HCT116 (cell line): ENCODE results near the gene SEC61A1. TPM values are rescaled to one million over a fixed set of nuclear protein-coding genes. Genes with fewer than 3 reads are reported as not detected.

Source experiments
- ATAC-seq: fragments of 200-7000 bp; cut with Tn5 transposase; 2 replicates; pipeline ENCODE4 v1.9.1; 2020; ENCODE audit warnings: mild to moderate bottlenecking, moderate library complexity
- BruUV-seq: library from RNA; stranded (reverse); fragments of 400-500 nt; replicated peaks from 2 replicates; lab custom pipeline; 2021; lab: Mats Ljungman, UMichigan
- CTCF ChIA-PET: fragments of 300-600 bp; sonication (Branson Sonifier 250); formaldehyde crosslinking; loops from one replicate; lab custom pipeline; 2021; ENCODE audit warnings: antibody characterized with exemption; lab: Charles Lee
- POLR2A ChIA-PET: fragments of 300-600, 350-600 bp; sonication (Branson Sonifier 250); formaldehyde crosslinking; loops from one replicate; lab custom pipeline; 2021; ENCODE audit warnings: antibody characterized with exemption; lab: Charles Lee
- RAD21 ChIA-PET, 2 experiments: fragments of 300-600 bp; sonication (Branson Sonifier 250); formaldehyde crosslinking; loops; one replicate each; lab custom pipeline; 2023; ENCODE audit warnings: low total read pairs in 2 of 2; ENCODE audit not compliant: uncharacterized antibody in 2 of 2, unreplicated experiment in 2 of 2, low non-redundant PET in 1 of 2; lab: Charles Lee
- DNase-seq: peaks from one replicate; pipeline ENCODE4 v3.0.0-alpha.2; 2010; ENCODE audit warnings: low read depth, low spot score
- H2AFZ ChIP-seq: fragments of 200-600 bp; shearing (Covaris generic), sonication (generic); 2 replicates; pipeline ENCODE4 v1.6.1; 2017; ENCODE audit warnings: low read depth, mixed run types, mixed read lengths, antibody characterized with exemption, low read length; ENCODE audit not compliant: poor library complexity, severe bottlenecking
- H3K27ac ChIP-seq: 2 replicates; pipeline ENCODE4 v1.5.1; 2012; ENCODE audit warnings: low read depth, low read length
- H3K27me3 ChIP-seq: fragments of 200-600 bp; sonication (generic); 2 replicates; pipeline ENCODE4 v1.6.1; 2016; ENCODE audit warnings: mixed run types, low read length, mixed read lengths; ENCODE audit not compliant: insufficient read depth
- H3K36me3 ChIP-seq, 2 experiments: fragments of 200-500 bp in 1 of 2; fragments of 200-600 bp in 1 of 2; sonication (Bioruptor generic) in 1 of 2; sonication (generic) in 1 of 2; 2 replicates each; pipeline versions ENCODE4 v1.5.1 to v1.6.1; 2014 to 2016; ENCODE audit warnings: low read length in 2 of 2, inconsistent platforms in 1 of 2, mixed read lengths in 1 of 2, mixed run types in 1 of 2; ENCODE audit not compliant: insufficient read depth in 2 of 2, control insufficient read depth in 1 of 2
- H3K4me1 ChIP-seq, 2 experiments: fragments of 200-600 bp in 1 of 2; sonication (generic) in 1 of 2; 2 replicates each; pipeline versions ENCODE4 v1.5.1 to v1.6.1; 2012 to 2017; ENCODE audit warnings: low read length in 2 of 2, inconsistent platforms in 1 of 2, mild to moderate bottlenecking in 1 of 2, mixed read lengths in 1 of 2, mixed run types in 1 of 2, moderate library complexity in 1 of 2; ENCODE audit not compliant: insufficient read depth in 2 of 2, control insufficient read depth in 1 of 2
- H3K4me2 ChIP-seq: fragments of 200-600 bp; sonication (generic); 2 replicates; pipeline ENCODE4 v1.6.1; 2017; ENCODE audit warnings: mixed run types, low read length, mixed read lengths
- H3K4me3 ChIP-seq, 2 experiments: fragments of 200-600 bp in 1 of 2; sonication (generic) in 1 of 2; replicated peaks in 1 of 2; 2 replicates each; pipeline ENCODE4 v1.5.1; 2011 to 2016; ENCODE audit warnings: low read length in 2 of 2, control low read depth in 1 of 2, low read depth in 1 of 2, mild to moderate bottlenecking in 1 of 2, mixed read lengths in 1 of 2, mixed run types in 1 of 2
- H3K79me2 ChIP-seq: fragments of 200-600 bp; sonication (generic); 2 replicates; pipeline ENCODE4 v1.6.1; 2017; ENCODE audit warnings: mild to moderate bottlenecking, mixed run types, low read length, moderate library complexity, mixed read lengths; ENCODE audit not compliant: insufficient read depth
- H3K9ac ChIP-seq: fragments of 200-600 bp; sonication (generic); 2 replicates; pipeline ENCODE4 v1.6.1; 2016; ENCODE audit warnings: low read length, mixed read lengths
- H3K9me2 ChIP-seq: fragments of 200-600 bp; sonication (generic), shearing (Covaris generic); 2 replicates; pipeline ENCODE4 v1.6.1; 2017; ENCODE audit warnings: mixed run types, mild to moderate bottlenecking, moderate library complexity; ENCODE audit not compliant: insufficient read depth
- H3K9me3 ChIP-seq, 2 experiments: fragments of 200-500 bp in 1 of 2; fragments of 200-600 bp in 1 of 2; sonication (Bioruptor generic) in 1 of 2; sonication (generic) in 1 of 2; 2 replicates each; pipeline ENCODE4 v1.6.1; 2014 to 2017; ENCODE audit warnings: low read length in 2 of 2, mixed read lengths in 2 of 2, inconsistent platforms in 1 of 2, low read depth in 1 of 2, mild to moderate bottlenecking in 1 of 2, mixed run types in 1 of 2, moderate library complexity in 1 of 2; ENCODE audit not compliant: control insufficient read depth in 1 of 2, insufficient read depth in 1 of 2
- H4K20me1 ChIP-seq: fragments of 200-600 bp; sonication (generic), shearing (Covaris generic); 2 replicates; pipeline ENCODE4 v1.6.1; 2017; ENCODE audit warnings: mixed run types, mild to moderate bottlenecking, moderate library complexity; ENCODE audit not compliant: insufficient read depth
- CEBPB ChIP-seq: IDR thresholded peaks from 2 replicates; pipeline ENCODE4 v1.6.1; 2012; ENCODE audit warnings: low read depth
- EZH2 ChIP-seq: fragments of 200-600 bp; sonication (generic); IDR thresholded peaks from 2 replicates; pipeline ENCODE4 v1.6.1; 2017; ENCODE audit warnings: antibody characterized with exemption, mixed run types
- MAX ChIP-seq: IDR thresholded peaks from 2 replicates; pipeline ENCODE4 v1.6.1; 2012
- POLR2A ChIP-seq: IDR thresholded peaks from 2 replicates; pipeline ENCODE4 v1.7.0; 2011; ENCODE audit warnings: borderline replicate concordance; ENCODE audit not compliant: insufficient read depth, insufficient read length; ENCODE audit errors: extremely low read depth
- POLR2AphosphoS5 ChIP-seq: IDR thresholded peaks from 2 replicates; pipeline ENCODE4 v1.6.1; 2011; ENCODE audit warnings: mild to moderate bottlenecking, low read depth, low read length, moderate library complexity
- RAD21 ChIP-seq: IDR thresholded peaks from 2 replicates; pipeline ENCODE4 v1.6.1; 2012; ENCODE audit warnings: low read depth, mild to moderate bottlenecking
- SIN3A ChIP-seq: IDR thresholded peaks from 2 replicates; pipeline ENCODE4 v1.6.1; 2012; ENCODE audit warnings: low read depth
- SP1 ChIP-seq: IDR thresholded peaks from 2 replicates; pipeline ENCODE4 v1.6.1; 2012; ENCODE audit warnings: low read depth
- SRF ChIP-seq: IDR thresholded peaks from 2 replicates; pipeline ENCODE4 v1.6.1; 2012; ENCODE audit warnings: low read depth
- TCF7L2 ChIP-seq: IDR thresholded peaks from 2 replicates; pipeline ENCODE4 v1.7.0; 2011; ENCODE audit warnings: borderline replicate concordance, inconsistent platforms; ENCODE audit not compliant: insufficient read depth, insufficient read length; ENCODE audit errors: extremely low read depth
- ZBTB33 ChIP-seq: IDR thresholded peaks from 2 replicates; pipeline ENCODE4 v1.6.1; 2011; ENCODE audit warnings: mild to moderate bottlenecking, low read length, moderate library complexity; ENCODE audit not compliant: insufficient replicate concordance; ENCODE audit errors: extremely low read depth
- ZFX ChIP-seq: fragments of 450-650 bp; IDR thresholded peaks from 2 replicates; pipeline ENCODE4 v1.6.1; 2017
- intact Hi-C: fragments of 100-400 bp; cut with micrococcal nuclease; formaldehyde crosslinking; loops from 2 replicates; pipeline ENCODE4 v1.10.0; 2022
- total RNA-seq: library from RNA; stranded (reverse); gene quantifications from one replicate; pipeline ENCODE4 v1.2.1, GENCODE V29; 2021; ENCODE audit not compliant: unreplicated experiment

The SEC61A1 gene
- total RNA-seq, 1 experiment from 2014 or later: 176 TPM

- Histone ChIP-seq H3K36me3 (peaks cover 23 to 55% of the 10 kb centered on the region in 2 experiments; a peak in 3 of 4 replicates), H3K4me1 (peaks cover 9 to 15% of the 10 kb centered on the region in 2 experiments), H3K9me3 (no peaks in the 10 kb centered on the region), H3K9me2 (no peaks in the 10 kb centered on the region), H3K9ac (peak overlapping the region; percentile 46), H3K79me2 (peaks cover 46% of the 10 kb centered on the region), H3K4me3 (peak overlapping the region; percentile 19 to 52), H3K4me2 (peak overlapping the region; percentile 88), H2AFZ (no peak overlapping the region), H3K27me3 (no peaks in the 10 kb centered on the region), H3K27ac (peak overlapping the region; percentile 69), H4K20me1 (no peaks in the 10 kb centered on the region)
- RAD21 ChIA-PET: no interaction called here
- TF ChIP-seq MAX (no peak; the same call in 1 of the 2 replicates), SP1 (no peak), ZBTB33 (no peak), SIN3A (no peak), ZFX (no peak), RAD21 (no peak), EZH2 (no peak), CEBPB (no peak), POLR2A (no peak), POLR2AphosphoS5 (no peak), SRF (no peak), TCF7L2 (no peak)
- POLR2A ChIA-PET: no interaction called here
- DNase-seq (no peak), ATAC-seq (peak; percentile 54)
- CTCF ChIA-PET: interaction anchor here (0.7 to 1.6 kb wide), 6 partner anchors 9 to 509 kb away, joined by 3 to 9 read pairs (median 4); partner anchors contain the start of gene RUVBL1
- intact Hi-C loops: no loop called here
- no TSS peak for BruUV-seq
Measured at GRCh38 chr3:128074851-128075521, 22.7 kb downstream of the SEC61A1 start.
